AG04450 (cell line): ENCODE measurements around the gene PTPN3. TPM values are rescaled to one million over a fixed set of nuclear protein-coding genes. Genes with fewer than 3 reads are reported as not detected.

Source experiments
- CTCF ChIA-PET: fragments of 300-600, 350-600 bp; formaldehyde crosslinking; extraction: SDS; loops from one replicate; lab custom pipeline; 2022; ENCODE audit warnings: antibody characterized with exemption, inconsistent platforms; lab: Charles Lee
- POLR2A ChIA-PET: fragments of 350-600 bp; formaldehyde crosslinking; extraction: SDS; loops from one replicate; lab custom pipeline; 2021; ENCODE audit warnings: antibody characterized with exemption, inconsistent platforms; lab: Yijun Ruan, JAX
- DNase-seq: peaks from one replicate; pipeline ENCODE4 v3.0.0-alpha.2; 2011; ENCODE audit warnings: low read depth, low spot score
- H3K27ac ChIP-seq: one replicate; pipeline ENCODE4 v1.5.1; 2012; ENCODE audit warnings: low read depth, low read length, control low read depth
- H3K27me3 ChIP-seq: one replicate; pipeline ENCODE4 v1.6.0; 2012; ENCODE audit warnings: low read length; ENCODE audit not compliant: control insufficient read depth, insufficient read depth
- H3K4me3 ChIP-seq: 2 replicates; pipeline ENCODE4 v1.5.1; 2011; ENCODE audit warnings: mild to moderate bottlenecking, low read depth, low read length, control low read depth
- H3K9me3 ChIP-seq: 2 replicates; pipeline ENCODE4 v1.5.1; 2012; ENCODE audit warnings: low read length; ENCODE audit not compliant: control insufficient read depth, insufficient read depth
- polyA plus RNA-seq: library from polyadenylated mRNA; depleted of rRNA; stranded (reverse); fragments of >200 nt; gene quantifications from 2 replicates; pipeline ENCODE4 v1.2.3, GENCODE V29; 2011; rRNA removed
- small RNA-seq: library from RNA; depleted of rRNA; stranded (forward); fragments of <200 nt; gene quantifications from one replicate; pipeline ENCODE3, GENCODE V24; 2012; ENCODE audit warnings: low read depth; ENCODE audit not compliant: insufficient read length
- TF ChIP-seq, protein P1 (sequence below): IDR thresholded peaks from 2 replicates; pipeline ENCODE4 v1.5.1; 2011; ENCODE audit warnings: low read depth, low read length, control low read depth, inconsistent platforms

The PTPN3 gene
- polyA plus RNA-seq, 1 experiment: 1.4 TPM

DNA sequence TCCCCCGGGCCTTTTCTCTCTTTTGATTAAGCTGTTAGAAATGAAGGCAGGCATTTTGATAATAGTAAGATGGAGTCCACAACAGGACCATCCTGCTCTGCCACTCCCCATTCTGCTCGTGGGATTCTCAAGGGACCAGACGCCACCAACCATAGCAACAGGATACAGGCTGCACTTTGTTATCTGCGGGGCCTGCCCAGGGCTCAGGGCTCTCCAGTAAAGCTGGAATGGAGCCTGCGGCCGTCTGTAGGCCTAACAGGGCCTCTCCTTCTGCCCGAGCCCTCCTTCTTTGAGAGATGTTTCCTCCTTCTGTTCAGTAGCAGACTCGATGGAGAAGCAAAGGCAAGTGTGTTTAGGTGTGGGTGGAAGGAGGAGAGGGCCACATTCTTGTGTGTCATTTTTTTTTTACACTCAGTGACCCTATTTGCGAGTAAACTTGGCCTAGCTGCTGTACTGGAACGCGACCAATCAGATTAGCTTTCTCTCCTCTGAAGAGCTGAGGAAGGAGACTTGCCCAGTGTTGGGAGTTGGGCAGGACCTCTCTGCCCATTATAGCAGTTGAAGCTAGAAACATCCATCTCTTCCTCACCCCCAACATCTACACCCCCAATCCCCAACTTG, 168.4 kb downstream of the PTPN3 start:
- ChIA-PET POLR2A (no interaction called here), CTCF (interaction anchor here (0.6 kb wide), 1 partner anchor 15 kb away, joined by 5 read pairs; no protein-coding TSS in a partner anchor)
- Histone ChIP-seq H3K4me3 (no peak overlapping the region), H3K27ac (no peak overlapping the region), H3K27me3 (no peaks in the 10 kb centered on the region), H3K9me3 (no peaks in the 10 kb centered on the region)
- DNase-seq: no peak
- TF ChIP-seq, protein P1, sequence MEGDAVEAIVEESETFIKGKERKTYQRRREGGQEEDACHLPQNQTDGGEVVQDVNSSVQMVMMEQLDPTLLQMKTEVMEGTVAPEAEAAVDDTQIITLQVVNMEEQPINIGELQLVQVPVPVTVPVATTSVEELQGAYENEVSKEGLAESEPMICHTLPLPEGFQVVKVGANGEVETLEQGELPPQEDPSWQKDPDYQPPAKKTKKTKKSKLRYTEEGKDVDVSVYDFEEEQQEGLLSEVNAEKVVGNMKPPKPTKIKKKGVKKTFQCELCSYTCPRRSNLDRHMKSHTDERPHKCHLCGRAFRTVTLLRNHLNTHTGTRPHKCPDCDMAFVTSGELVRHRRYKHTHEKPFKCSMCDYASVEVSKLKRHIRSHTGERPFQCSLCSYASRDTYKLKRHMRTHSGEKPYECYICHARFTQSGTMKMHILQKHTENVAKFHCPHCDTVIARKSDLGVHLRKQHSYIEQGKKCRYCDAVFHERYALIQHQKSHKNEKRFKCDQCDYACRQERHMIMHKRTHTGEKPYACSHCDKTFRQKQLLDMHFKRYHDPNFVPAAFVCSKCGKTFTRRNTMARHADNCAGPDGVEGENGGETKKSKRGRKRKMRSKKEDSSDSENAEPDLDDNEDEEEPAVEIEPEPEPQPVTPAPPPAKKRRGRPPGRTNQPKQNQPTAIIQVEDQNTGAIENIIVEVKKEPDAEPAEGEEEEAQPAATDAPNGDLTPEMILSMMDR: no peak

DNA sequence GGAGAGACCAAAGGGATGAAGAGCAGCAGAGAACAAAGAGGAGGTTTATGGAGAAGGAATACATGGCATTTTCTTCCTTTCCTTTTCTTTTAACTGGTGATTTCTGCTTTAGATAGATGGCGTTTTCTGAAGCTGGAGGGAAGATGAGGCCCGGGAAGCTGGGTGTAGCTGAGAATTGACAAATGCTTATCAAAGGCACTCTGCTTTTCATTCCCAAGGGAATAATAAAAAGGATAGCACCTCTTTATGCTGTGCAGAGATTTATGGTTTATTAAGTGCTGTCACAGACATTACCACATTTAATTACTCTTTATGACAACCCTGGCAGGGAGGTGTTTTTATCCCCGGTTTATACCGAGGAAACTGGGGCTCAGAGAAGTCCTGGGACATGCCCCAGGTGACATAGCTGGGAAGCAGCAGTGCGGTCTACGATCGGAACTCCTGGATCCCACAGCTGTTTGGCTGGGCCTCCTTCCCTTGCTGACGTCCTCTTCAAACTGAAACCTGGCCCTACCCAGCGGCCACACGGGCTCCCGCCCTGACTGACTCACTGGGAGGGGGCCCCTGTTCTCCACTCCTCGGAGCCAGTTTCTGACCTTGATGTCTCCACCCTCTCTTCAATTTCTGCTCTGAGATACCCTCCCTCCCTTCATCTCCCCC, 169.0 kb downstream of the PTPN3 start:
- Histone ChIP-seq H3K27me3 (no peaks in the 10 kb centered on the region), H3K4me3 (no peak overlapping the region), H3K27ac (no peak overlapping the region), H3K9me3 (no peaks in the 10 kb centered on the region)
- no peak for DNase-seq
- ChIA-PET POLR2A (no interaction called here), CTCF (interaction anchor here (0.5 to 0.6 kb wide), 2 partner anchors 14 to 25 kb away, joined by 4 to 5 read pairs; no protein-coding TSS in a partner anchor)
- TF ChIP-seq, protein P1: no peak

Small RNA genes within 50 kb of the gene (small RNA-seq; reads per million reads assigned to genes)
- gene MIR3927: not detected

Other genes with a start within 250 kb of the PTPN3 start
- gene EPB41L4B, start 177.2 kb downstream of the PTPN3 start, polyA plus RNA-seq: 1.0 and 1.5 TPM in 2 replicates